Hepatocyte (in vitro differentiated cells): ENCODE results near the gene PTRHD1. TPM values are rescaled to one million over a fixed set of nuclear protein-coding genes. Genes with fewer than 3 reads are reported as not detected.
"Not testable (repeated sequence)": the region's sequence is repeated elsewhere in the genome, so short reads cannot be mapped to it uniquely, and the experiment has no call there.

Experiments
- DNase-seq: peaks from one replicate; pipeline ENCODE4 v3.0.0-alpha.2; 2016; ENCODE audit warnings: low spot score
- H2AFZ ChIP-seq: fragments of 200-600 bp; sonication (generic); 2 replicates; pipeline ENCODE4 v1.6.0; 2016; ENCODE audit warnings: antibody characterized with exemption, mild to moderate bottlenecking
- H3K27ac ChIP-seq: fragments of 200-600 bp; sonication (generic); 2 replicates; pipeline ENCODE4 v1.5.1; 2016; ENCODE audit warnings: mild to moderate bottlenecking
- H3K27me3 ChIP-seq: fragments of 200-600 bp; sonication (generic); 2 replicates; pipeline ENCODE4 v1.6.1; 2016
- H3K36me3 ChIP-seq: fragments of 200-600 bp; sonication (generic); replicated peaks from 2 replicates; pipeline ENCODE4 v1.5.1; 2016; ENCODE audit warnings: low read depth; ENCODE audit not compliant: insufficient read depth
- H3K4me1 ChIP-seq: fragments of 200-600 bp; sonication (generic); 2 replicates; pipeline ENCODE4 v1.5.1; 2016; ENCODE audit warnings: mild to moderate bottlenecking, moderate library complexity; ENCODE audit not compliant: insufficient read depth
- H3K4me2 ChIP-seq: fragments of 200-600 bp; sonication (generic); 2 replicates; pipeline ENCODE4 v1.6.0; 2016
- H3K4me3 ChIP-seq: fragments of 200-600 bp; sonication (generic); 2 replicates; pipeline ENCODE4 v1.5.1; 2016; ENCODE audit warnings: mild to moderate bottlenecking
- H3K79me2 ChIP-seq: fragments of 200-600 bp; sonication (generic); 2 replicates; pipeline ENCODE4 v1.6.0; 2017; ENCODE audit warnings: mild to moderate bottlenecking
- H3K9me2 ChIP-seq: fragments of 200-600 bp; sonication (generic); replicated peaks from 2 replicates; pipeline ENCODE4 v1.6.0; 2017; ENCODE audit warnings: mild to moderate bottlenecking; ENCODE audit not compliant: insufficient read depth
- H3K9me3 ChIP-seq: fragments of 200-600 bp; sonication (generic); 2 replicates; pipeline ENCODE4 v1.5.1; 2016; ENCODE audit warnings: low read depth, mild to moderate bottlenecking
- H4K20me1 ChIP-seq: fragments of 200-600 bp; sonication (generic); 2 replicates; pipeline ENCODE4 v1.6.0; 2016; ENCODE audit warnings: mild to moderate bottlenecking; ENCODE audit not compliant: insufficient read depth, poor library complexity, severe bottlenecking
- CTCF ChIP-seq: fragments of 200-600 bp; sonication (generic); IDR thresholded peaks from 2 replicates; pipeline ENCODE4 v1.5.1; 2016; ENCODE audit warnings: antibody characterized with exemption, mild to moderate bottlenecking; ENCODE audit not compliant: poor library complexity
- EZH2 ChIP-seq: fragments of 200-600 bp; sonication (generic); IDR thresholded peaks from 2 replicates; pipeline ENCODE4 v1.6.1; 2016; ENCODE audit warnings: antibody characterized with exemption, mild to moderate bottlenecking, borderline replicate concordance
- EZH2phosphoT487 ChIP-seq: fragments of 200-600 bp; sonication (generic); IDR thresholded peaks from one replicate; pipeline ENCODE4 v1.6.1; 2018; ENCODE audit warnings: antibody characterized with exemption, mild to moderate bottlenecking, low read depth, moderate library complexity; ENCODE audit not compliant: unreplicated experiment, severe bottlenecking
- WGBS: methylation state at CpG from one replicate; pipeline ENCODE4 v1.1.6; 2016; ENCODE audit warnings: low lambda C conversion rate; ENCODE audit errors: missing lambda C conversion rate; 5-methylcytosine and 5-hydroxymethylcytosine counted together
- polyA plus RNA-seq: library from polyadenylated mRNA; unstranded; fragments of >200 nt; fragmentation: Nextera tagmentation; extraction: Ambion mirVana; gene quantifications from 2 replicates; pipeline ENCODE4 v1.2.1, GENCODE V29; 2016
- total RNA-seq: library from RNA; depleted of rRNA; stranded (reverse); fragments of >200 nt; gene quantifications from 2 replicates; pipeline ENCODE4 v1.2.3, GENCODE V29; 2014

The PTRHD1 gene
- total and polyA plus RNA-seq, 2 experiments from 2014 or later = 47.8 to 61.1 TPM

- Histone ChIP-seq H3K27me3 (no peaks in the 10 kb centered on the region), H4K20me1 (no peaks in the 10 kb centered on the region), H3K27ac (no peak overlapping the region), H3K4me3 (no peak overlapping the region), H3K9me3 (no peaks in the 10 kb centered on the region), H2AFZ (no peak overlapping the region), H3K36me3 (no peaks in the 10 kb centered on the region), H3K4me2 (no peak overlapping the region), H3K79me2 (peaks cover 70% of the 10 kb centered on the region), H3K4me1 (no peaks in the 10 kb centered on the region), H3K9me2 (no peaks in the 10 kb centered on the region)
- TF ChIP-seq EZH2 (no peak), EZH2phosphoT487 (no peak), CTCF (no peak)
- DNase-seq = no peak
- 97% methylated on average over 4 of the region's 4 CpGs for WGBS
Measured at GRCh38 chr2:24809316-24810007, 16.3 kb upstream of the PTRHD1 start.

DNA sequence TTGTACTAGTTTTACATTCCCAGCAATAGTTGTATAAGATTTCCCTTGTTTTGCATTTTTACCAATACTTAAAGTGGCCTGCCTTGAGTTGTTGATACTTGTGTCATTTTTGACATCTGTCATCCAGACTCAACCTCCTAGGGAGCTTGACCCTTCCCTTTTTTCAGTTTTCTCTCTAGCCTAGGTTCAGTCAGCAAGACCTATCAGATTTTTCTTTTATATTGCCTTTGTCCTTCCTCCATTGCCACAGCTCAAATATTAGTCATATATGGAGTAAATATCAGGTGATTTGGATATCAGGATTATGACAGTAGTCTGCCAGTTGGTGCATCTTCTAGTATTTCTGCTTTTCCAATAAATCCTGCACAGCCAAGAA lies 13.5 kb upstream of the PTRHD1 start:
- TF ChIP-seq EZH2 (no peak), CTCF (no peak), EZH2phosphoT487 (no peak)
- H3K4me3 ChIP-seq = no peak overlapping the region
- no peaks in the 10 kb centered on the region for H3K9me2 ChIP-seq
- no peak overlapping the region for H3K4me2 ChIP-seq
- no peak for DNase-seq
- no peak overlapping the region for H3K27ac ChIP-seq
- H2AFZ ChIP-seq = no peak overlapping the region
- H3K9me3 ChIP-seq = no peaks in the 10 kb centered on the region
- H3K4me1 ChIP-seq = no peaks in the 10 kb centered on the region
- no peaks in the 10 kb centered on the region for H3K27me3 ChIP-seq
- peaks cover 49% of the 10 kb centered on the region for H3K79me2 ChIP-seq
- no peaks in the 10 kb centered on the region for H3K36me3 ChIP-seq
- H4K20me1 ChIP-seq = no peaks in the 10 kb centered on the region

- H3K4me1 ChIP-seq, H3K36me3 ChIP-seq, H3K4me3 ChIP-seq, H3K4me2 ChIP-seq, H2AFZ ChIP-seq, H3K9me3 ChIP-seq, H3K9me2 ChIP-seq, H4K20me1 ChIP-seq, H3K27me3 ChIP-seq, H3K27ac ChIP-seq, DNase-seq: not testable (repeated sequence)
- peaks cover 47% of the 10 kb centered on the region for H3K79me2 ChIP-seq
- WGBS = 96% methylated on average over 20 of the region's 25 CpGs
Measured at GRCh38 chr2:24805811-24806660, 12.8 kb upstream of the PTRHD1 start.

DNA sequence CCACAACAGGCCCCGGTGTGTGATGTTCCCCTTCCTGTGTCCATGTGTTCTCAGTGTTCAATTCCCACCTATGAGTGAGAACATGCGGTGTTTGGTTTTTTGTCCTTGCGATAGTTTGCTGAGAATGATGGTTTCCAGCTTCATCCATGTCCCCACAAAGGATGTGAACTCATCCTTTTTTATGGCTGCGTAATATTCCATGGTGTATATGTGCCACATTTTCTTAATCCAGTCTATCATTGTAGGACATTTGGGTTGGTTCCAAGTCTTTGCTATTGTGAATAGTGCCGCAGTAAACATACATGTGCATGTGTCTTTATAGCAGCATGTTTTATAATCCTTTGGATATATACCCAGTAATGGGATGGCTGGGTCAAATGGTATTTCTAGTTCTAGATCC lies 7.3 kb upstream of the PTRHD1 start:
- not testable (repeated sequence) for H3K4me3 ChIP-seq, H3K4me2 ChIP-seq, H3K36me3 ChIP-seq, H3K27me3 ChIP-seq, H3K27ac ChIP-seq, H3K4me1 ChIP-seq, H4K20me1 ChIP-seq, H2AFZ ChIP-seq, DNase-seq, H3K9me2 ChIP-seq, H3K9me3 ChIP-seq
- WGBS = 80% methylated on average over 5 of the region's 5 CpGs
- peaks cover 36% of the 10 kb centered on the region for H3K79me2 ChIP-seq
